Stimulated activated CD4-positive, alpha-beta T cell treated with anti-CD3 and anti-CD28 coated beads, Interleukin-15, amount 100 ng/mL, for 24 hours (primary cell): Measurements from ENCODE around the gene IDH3A.

Source experiments
- DNase-seq: peaks from one replicate; pipeline ENCODE4 v3.0.0-alpha.2; 2020

IDH3A gene

GRCh38 chr15:78204351-78205309 is 55.5 kb downstream of the IDH3A start:
- no peak for DNase-seq

GRCh38 chr15:78205337-78205736 is 56.2 kb downstream of the IDH3A start:
- no peak for DNase-seq

- DNase-seq: no peak
These were observed 56.7 kb downstream of the IDH3A start for GRCh38 chr15:78205856-78206255.

GRCh38 chr15:78206326-78207109 is 57.4 kb downstream of the IDH3A start:
- DNase-seq: no peak

GRCh38 chr15:78207110-78207458 is 57.9 kb downstream of the IDH3A start:
- no peak for DNase-seq

- no peak for DNase-seq
These were observed 58.6 kb downstream of the IDH3A start for GRCh38 chr15:78207641-78208340.

- DNase-seq: no peak
These were observed 59.2 kb downstream of the IDH3A start for GRCh38 chr15:78208341-78208844.

GRCh38 chr15:78208887-78209645 is 59.9 kb downstream of the IDH3A start:
- DNase-seq: no peak

GRCh38 chr15:78209646-78210348 is 60.6 kb downstream of the IDH3A start:
- no peak for DNase-seq

GRCh38 chr15:78210349-78210717 is 61.2 kb downstream of the IDH3A start:
- DNase-seq: no peak

GRCh38 chr15:78211189-78211921 is 62.2 kb downstream of the IDH3A start:
- DNase-seq: no peak

GRCh38 chr15:78212008-78212407 is 62.8 kb downstream of the IDH3A start:
- no peak for DNase-seq

- DNase-seq: no peak
These were observed 63.6 kb downstream of the IDH3A start for GRCh38 chr15:78212546-78213424.

- DNase-seq: no peak
These were observed 64.2 kb downstream of the IDH3A start for GRCh38 chr15:78213425-78213750.

GRCh38 chr15:78213956-78214355 is 64.8 kb downstream of the IDH3A start:
- DNase-seq: no peak

GRCh38 chr15:78216276-78217104 is 67.3 kb downstream of the IDH3A start:
- DNase-seq: no peak

GRCh38 chr15:78220713-78221112 is 71.6 kb downstream of the IDH3A start:
- no peak for DNase-seq
